Endothelial cell of umbilical vein (primary cell): ENCODE results near the gene MTF2. TPM values are rescaled to one million over a fixed set of nuclear protein-coding genes. Genes with fewer than 3 reads are reported as not detected.

Experiments used
- BruUV-seq: library from RNA; stranded (reverse); fragments of 400-500 nt; replicated peaks from 2 replicates; lab custom pipeline; 2021; lab: Mats Ljungman, UMichigan
- CTCF ChIA-PET: fragments of 300-600, 350-600 bp; sonication (Branson Sonifier 250); formaldehyde crosslinking; loops from one replicate; lab custom pipeline; 2021; ENCODE audit warnings: antibody characterized with exemption, inconsistent platforms; lab: Charles Lee
- POLR2A ChIA-PET: fragments of 300-600, 350-600 bp; sonication (Branson Sonifier 250); formaldehyde crosslinking; loops from one replicate; lab custom pipeline; 2021; ENCODE audit warnings: antibody characterized with exemption, inconsistent platforms; lab: Charles Lee
- DNase-seq: peaks from one replicate; pipeline ENCODE4 v3.0.0-alpha.2; 2011; ENCODE audit warnings: low read depth, low spot score
- FAIRE-seq: peaks from 2 replicates; lab custom pipeline; 2011; peaks lifted over from hg19 to GRCh38; lab: Jason Lieb, UNC
- H2AFZ ChIP-seq: 2 replicates; pipeline ENCODE4 v1.6.0; 2012; ENCODE audit warnings: low read depth, low read length, control low read depth, inconsistent platforms
- H3K27ac ChIP-seq: 2 replicates; pipeline ENCODE4 v1.5.1; 2011; ENCODE audit warnings: low read depth, mild to moderate bottlenecking, control low read depth, low read length, moderate library complexity; ENCODE audit not compliant: insufficient read depth
- H3K27me3 ChIP-seq, 2 experiments: 2 replicates each; pipeline versions ENCODE4 v1.6.0 to v1.6.1; 2011; ENCODE audit warnings: low read length in 2 of 2, mixed read lengths in 1 of 2; ENCODE audit not compliant: control insufficient read depth in 2 of 2, insufficient read depth in 2 of 2
- H3K36me3 ChIP-seq, 2 experiments: 2 replicates in 1 of 2; 3 replicates in 1 of 2; pipeline ENCODE4 v1.5.1; 2011; ENCODE audit warnings: low read length in 2 of 2, mild to moderate bottlenecking in 1 of 2, moderate library complexity in 1 of 2; ENCODE audit not compliant: control insufficient read depth in 2 of 2, insufficient read depth in 2 of 2; ENCODE audit errors: extremely low read depth in 1 of 2
- H3K4me1 ChIP-seq: 3 replicates; pipeline ENCODE4 v1.5.1; 2011; ENCODE audit warnings: mild to moderate bottlenecking, low read length; ENCODE audit not compliant: control insufficient read depth, insufficient read depth; ENCODE audit errors: extremely low read depth
- H3K4me2 ChIP-seq: 2 replicates; pipeline ENCODE4 v1.6.1; 2011; ENCODE audit warnings: low read length, control low read depth, mixed read lengths; ENCODE audit not compliant: insufficient read depth
- H3K4me3 ChIP-seq, 3 experiments: fragments of 200-600 bp in 1 of 3; sonication (generic), shearing (Covaris generic) in 1 of 3; replicated peaks in 1 of 3; 2 replicates each; pipeline ENCODE4 v1.5.1; 2011 to 2016; ENCODE audit warnings: control low read depth in 3 of 3, low read length in 3 of 3, mild to moderate bottlenecking in 2 of 3, inconsistent platforms in 1 of 3, low read depth in 1 of 3, moderate library complexity in 1 of 3; ENCODE audit not compliant: insufficient read depth in 1 of 3
- H3K79me2 ChIP-seq: 2 replicates; pipeline ENCODE4 v1.6.0; 2012; ENCODE audit warnings: low read length, inconsistent platforms; ENCODE audit not compliant: control insufficient read depth, insufficient read depth
- H3K9ac ChIP-seq: replicated peaks from 2 replicates; pipeline ENCODE3; 2011; ENCODE audit warnings: low read length, control low read depth; ENCODE audit not compliant: insufficient read depth; ENCODE audit errors: extremely low read depth
- H3K9me1 ChIP-seq: replicated peaks from 3 replicates; pipeline ENCODE4 v1.6.0; 2011; ENCODE audit warnings: mild to moderate bottlenecking, low read length; ENCODE audit not compliant: control insufficient read depth, insufficient read depth; ENCODE audit errors: extremely low read depth
- H3K9me3 ChIP-seq: replicated peaks from 2 replicates; pipeline ENCODE4 v1.5.1; 2012; ENCODE audit warnings: low read length, inconsistent platforms; ENCODE audit not compliant: control insufficient read depth, insufficient read depth
- H4K20me1 ChIP-seq: replicated peaks from 2 replicates; pipeline ENCODE3; 2011; ENCODE audit warnings: mild to moderate bottlenecking, low read length; ENCODE audit not compliant: control insufficient read depth, insufficient read depth; ENCODE audit errors: extremely low read depth
- EZH2 ChIP-seq: IDR thresholded peaks from 2 replicates; pipeline ENCODE4 v1.6.1; 2012; ENCODE audit warnings: borderline replicate concordance, low read depth, mild to moderate bottlenecking, moderate library complexity, low read length, inconsistent platforms; ENCODE audit not compliant: severe bottlenecking
- FOS ChIP-seq: IDR thresholded peaks from 2 replicates; pipeline ENCODE4 v1.6.1; 2011; ENCODE audit warnings: mild to moderate bottlenecking, low read length, moderate library complexity, borderline replicate concordance; ENCODE audit not compliant: insufficient read depth
- GATA2 ChIP-seq: IDR thresholded peaks from 2 replicates; pipeline ENCODE4 v1.7.0; 2011; ENCODE audit warnings: low read depth, mild to moderate bottlenecking, moderate library complexity, mixed read lengths, low read length; ENCODE audit not compliant: insufficient read length, insufficient read depth
- MYC ChIP-seq: IDR thresholded peaks from one replicate; pipeline ENCODE4 v1.6.1; 2011; ENCODE audit warnings: mild to moderate bottlenecking, low read depth, low read length
- POLR2A ChIP-seq: IDR thresholded peaks from 2 replicates; pipeline ENCODE4 v1.6.1; 2012; ENCODE audit warnings: low read depth, mild to moderate bottlenecking, control low read depth, low read length
- dilution Hi-C: fragments of 300-500 bp; cut with MboI; formaldehyde crosslinking; loops from one replicate; pipeline ENCODE4 v1.15.0; 2019; ENCODE audit warnings: low sequenced_read_pairs; ENCODE audit not compliant: extremely low pct_ligation_motif_present
- intact Hi-C: fragments of 100-400 bp; cut with micrococcal nuclease; formaldehyde crosslinking; loops from one replicate; pipeline ENCODE4 v1.10.0; 2022
- polyA plus RNA-seq, 4 experiments: library from polyadenylated mRNA; depleted of rRNA in 3 of 4; stranded (reverse) in 3 of 4; unstranded in 1 of 4; fragments of >200 nt; gene quantifications; 2 replicates each; pipeline versions ENCODE4 v1.2.1 to v1.2.3, GENCODE V29; 2011 to 2012; ENCODE audit warnings: missing spikeins in 1 of 4
- total RNA-seq: library from RNA; stranded (reverse); gene quantifications from 2 replicates; pipeline ENCODE4 v1.2.3, GENCODE V29; 2021
- TF ChIP-seq, protein P1 (sequence below), 2 donors: IDR thresholded peaks; 1 replicate in 1 of 2; 2 replicates in 1 of 2; pipeline ENCODE4 v1.5.1; 2011; ENCODE audit warnings: low read length in 2 of 2, mild to moderate bottlenecking in 2 of 2, moderate library complexity in 2 of 2, control low read depth in 1 of 2, inconsistent platforms in 1 of 2, low read depth in 1 of 2; ENCODE audit not compliant: insufficient read depth in 1 of 2; ENCODE audit errors: extremely low read depth in 1 of 2

Gene MTF2
- total and polyA plus RNA-seq, 2 donors (not counting 3 experiments of a cell fraction or from before 2014, with no cell fraction given) = 20.1 to 40.5 TPM

DNA sequence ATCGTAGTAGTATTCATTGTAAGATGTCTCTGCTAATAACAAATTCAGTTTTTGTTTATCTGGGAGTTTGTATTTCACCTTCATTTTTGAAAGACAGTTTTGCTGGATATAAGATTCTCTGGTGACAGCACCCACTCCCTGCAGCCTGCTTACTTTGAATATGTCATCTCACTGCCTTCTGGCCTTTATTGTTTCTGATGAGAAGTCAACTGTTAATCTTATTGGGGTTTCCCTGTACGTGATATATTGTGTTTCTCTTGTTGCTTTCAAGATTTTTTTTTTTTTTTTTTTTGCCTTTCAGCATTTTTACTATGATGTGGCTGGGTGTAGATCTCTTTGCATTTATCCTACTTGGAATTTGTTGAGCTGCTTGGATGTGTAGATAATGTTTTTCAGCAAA lies 29.3 kb downstream of the MTF2 start:
- ChIA-PET POLR2A (interaction anchor here (0.6 kb wide), 1 partner anchor 19 kb away, joined by 5 read pairs; no protein-coding TSS in a partner anchor), CTCF (interaction anchor here (0.6 to 1.0 kb wide), 2 partner anchors 9 to 27 kb away, joined by 3 to 4 read pairs; no protein-coding TSS in a partner anchor)
- dilution Hi-C loops = no loop called here
- Histone ChIP-seq H3K4me3 (no peak overlapping the region), H3K27me3 (no peaks in the 10 kb centered on the region), H3K27ac (no peak overlapping the region), H4K20me1 (peaks cover 9% of the 10 kb centered on the region), H3K79me2 (peaks cover 83% of the 10 kb centered on the region), H3K9ac (no peak overlapping the region), H3K9me1 (no peaks in the 10 kb centered on the region), H3K9me3 (no peaks in the 10 kb centered on the region), H3K4me1 (no peaks in the 10 kb centered on the region), H2AFZ (no peak overlapping the region), H3K4me2 (no peak overlapping the region), H3K36me3 (no peaks in the 10 kb centered on the region)
- no peak for TF ChIP-seq EZH2
- no peak for TF ChIP-seq POLR2A
- TF ChIP-seq FOS = no peak
- no peak for TF ChIP-seq MYC
- TF ChIP-seq, protein P1, sequence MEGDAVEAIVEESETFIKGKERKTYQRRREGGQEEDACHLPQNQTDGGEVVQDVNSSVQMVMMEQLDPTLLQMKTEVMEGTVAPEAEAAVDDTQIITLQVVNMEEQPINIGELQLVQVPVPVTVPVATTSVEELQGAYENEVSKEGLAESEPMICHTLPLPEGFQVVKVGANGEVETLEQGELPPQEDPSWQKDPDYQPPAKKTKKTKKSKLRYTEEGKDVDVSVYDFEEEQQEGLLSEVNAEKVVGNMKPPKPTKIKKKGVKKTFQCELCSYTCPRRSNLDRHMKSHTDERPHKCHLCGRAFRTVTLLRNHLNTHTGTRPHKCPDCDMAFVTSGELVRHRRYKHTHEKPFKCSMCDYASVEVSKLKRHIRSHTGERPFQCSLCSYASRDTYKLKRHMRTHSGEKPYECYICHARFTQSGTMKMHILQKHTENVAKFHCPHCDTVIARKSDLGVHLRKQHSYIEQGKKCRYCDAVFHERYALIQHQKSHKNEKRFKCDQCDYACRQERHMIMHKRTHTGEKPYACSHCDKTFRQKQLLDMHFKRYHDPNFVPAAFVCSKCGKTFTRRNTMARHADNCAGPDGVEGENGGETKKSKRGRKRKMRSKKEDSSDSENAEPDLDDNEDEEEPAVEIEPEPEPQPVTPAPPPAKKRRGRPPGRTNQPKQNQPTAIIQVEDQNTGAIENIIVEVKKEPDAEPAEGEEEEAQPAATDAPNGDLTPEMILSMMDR (IDR thresholded peaks at IDR 0.05; ENCODE audit: extremely low read depth in 1 of 2, insufficient read depth in 1 of 2, low read depth in 1 of 2, low read length in 2 of 2) = no peak
- TF ChIP-seq GATA2 = no peak
- intact Hi-C loops = no loop called here
- DNase-seq = no peak
- BruUV-seq = no TSS peak
- no peak for FAIRE-seq
